Keratinocyte (primary cell): ENCODE results near the gene MLLT10.

Experiments used
- EZH2 ChIP-seq: IDR thresholded peaks from one replicate; pipeline ENCODE4 v1.6.1; 2012; ENCODE audit warnings: inconsistent platforms, mild to moderate bottlenecking, low read length, moderate library complexity
- TF ChIP-seq, protein P1 (sequence below), 3 experiments: IDR thresholded peaks in 1 of 3; conservative IDR thresholded peaks in 1 of 3; optimal IDR thresholded peaks in 1 of 3; 2 replicates in 2 of 3; 3 replicates in 1 of 3; pipeline versions ENCODE3 to v1.5.1; 2011; ENCODE audit warnings: low read length in 3 of 3, mild to moderate bottlenecking in 3 of 3, moderate library complexity in 2 of 3, control low read depth in 1 of 3, inconsistent platforms in 1 of 3; ENCODE audit not compliant: insufficient read depth in 2 of 3; ENCODE audit errors: extremely low read depth in 1 of 3

DNA sequence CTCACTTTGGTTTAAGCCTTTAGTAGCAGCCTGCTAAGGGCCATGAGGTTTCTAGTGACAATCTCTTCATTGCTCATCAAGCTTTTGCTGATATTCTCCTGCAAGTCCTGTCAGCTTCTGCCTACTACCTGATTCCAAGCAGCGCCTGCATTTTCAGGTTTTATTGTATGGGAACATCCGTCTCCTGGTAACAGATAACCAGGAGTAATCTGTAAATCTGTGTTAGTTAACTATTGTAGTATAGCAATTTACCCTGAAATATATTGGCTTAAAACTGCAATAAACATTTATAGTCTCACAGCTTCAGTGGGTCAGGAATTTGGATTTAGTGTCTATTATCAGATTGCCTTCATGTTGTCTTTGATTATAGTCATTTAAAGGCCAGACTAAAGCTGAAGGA is 94.0 kb downstream of the MLLT10 start:
- no peak for TF ChIP-seq EZH2
- TF ChIP-seq, protein P1, sequence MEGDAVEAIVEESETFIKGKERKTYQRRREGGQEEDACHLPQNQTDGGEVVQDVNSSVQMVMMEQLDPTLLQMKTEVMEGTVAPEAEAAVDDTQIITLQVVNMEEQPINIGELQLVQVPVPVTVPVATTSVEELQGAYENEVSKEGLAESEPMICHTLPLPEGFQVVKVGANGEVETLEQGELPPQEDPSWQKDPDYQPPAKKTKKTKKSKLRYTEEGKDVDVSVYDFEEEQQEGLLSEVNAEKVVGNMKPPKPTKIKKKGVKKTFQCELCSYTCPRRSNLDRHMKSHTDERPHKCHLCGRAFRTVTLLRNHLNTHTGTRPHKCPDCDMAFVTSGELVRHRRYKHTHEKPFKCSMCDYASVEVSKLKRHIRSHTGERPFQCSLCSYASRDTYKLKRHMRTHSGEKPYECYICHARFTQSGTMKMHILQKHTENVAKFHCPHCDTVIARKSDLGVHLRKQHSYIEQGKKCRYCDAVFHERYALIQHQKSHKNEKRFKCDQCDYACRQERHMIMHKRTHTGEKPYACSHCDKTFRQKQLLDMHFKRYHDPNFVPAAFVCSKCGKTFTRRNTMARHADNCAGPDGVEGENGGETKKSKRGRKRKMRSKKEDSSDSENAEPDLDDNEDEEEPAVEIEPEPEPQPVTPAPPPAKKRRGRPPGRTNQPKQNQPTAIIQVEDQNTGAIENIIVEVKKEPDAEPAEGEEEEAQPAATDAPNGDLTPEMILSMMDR (optimal IDR thresholded peaks at IDR 0.05 in 1 of 3, IDR thresholded peaks at IDR 0.05 in 1 of 3, conservative IDR thresholded peaks at IDR 0.05 in 1 of 3; ENCODE audit: extremely low read depth in 1 of 3, insufficient read depth in 2 of 3, low read length in 3 of 3): no peak
